ENCODE data around the gene GRIPAP1.

DNA sequence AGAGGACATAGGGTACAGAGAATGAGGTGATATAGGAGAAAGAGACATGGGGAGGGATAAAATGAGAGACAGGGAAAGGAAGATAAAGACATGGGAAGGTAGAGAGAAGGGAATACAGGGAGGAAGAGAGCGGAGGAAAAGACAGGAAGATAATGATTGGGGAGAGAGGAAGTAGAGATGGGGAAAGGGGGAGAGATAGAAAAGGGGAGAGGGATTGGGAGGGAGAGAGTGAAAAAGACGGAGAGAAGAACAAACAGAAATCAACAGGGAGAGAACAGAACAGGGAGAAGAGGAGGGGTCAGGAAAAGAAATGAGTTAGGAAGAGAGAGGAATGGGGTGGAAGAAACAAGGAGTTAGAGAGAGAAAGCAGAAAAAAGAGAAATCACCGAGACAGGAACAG, 4.6 kb downstream of the GRIPAP1 start:
- TF ChIP-seq, protein P1, sequence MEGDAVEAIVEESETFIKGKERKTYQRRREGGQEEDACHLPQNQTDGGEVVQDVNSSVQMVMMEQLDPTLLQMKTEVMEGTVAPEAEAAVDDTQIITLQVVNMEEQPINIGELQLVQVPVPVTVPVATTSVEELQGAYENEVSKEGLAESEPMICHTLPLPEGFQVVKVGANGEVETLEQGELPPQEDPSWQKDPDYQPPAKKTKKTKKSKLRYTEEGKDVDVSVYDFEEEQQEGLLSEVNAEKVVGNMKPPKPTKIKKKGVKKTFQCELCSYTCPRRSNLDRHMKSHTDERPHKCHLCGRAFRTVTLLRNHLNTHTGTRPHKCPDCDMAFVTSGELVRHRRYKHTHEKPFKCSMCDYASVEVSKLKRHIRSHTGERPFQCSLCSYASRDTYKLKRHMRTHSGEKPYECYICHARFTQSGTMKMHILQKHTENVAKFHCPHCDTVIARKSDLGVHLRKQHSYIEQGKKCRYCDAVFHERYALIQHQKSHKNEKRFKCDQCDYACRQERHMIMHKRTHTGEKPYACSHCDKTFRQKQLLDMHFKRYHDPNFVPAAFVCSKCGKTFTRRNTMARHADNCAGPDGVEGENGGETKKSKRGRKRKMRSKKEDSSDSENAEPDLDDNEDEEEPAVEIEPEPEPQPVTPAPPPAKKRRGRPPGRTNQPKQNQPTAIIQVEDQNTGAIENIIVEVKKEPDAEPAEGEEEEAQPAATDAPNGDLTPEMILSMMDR (IDR thresholded peaks at IDR 0.05) = no peak
- no peak for TF ChIP-seq EP300 (IDR thresholded peaks at IDR 0.05)
- TF ChIP-seq POLR2A (IDR thresholded peaks at IDR 0.05; ENCODE audit: low read depth) = no peak
- TF ChIP-seq POLR2AphosphoS5 (IDR thresholded peaks at IDR 0.05) = no peak
